H9 (cell line): ENCODE results near the gene PPA1. TPM values are rescaled to one million over a fixed set of nuclear protein-coding genes. Genes with fewer than 3 reads are reported as not detected.

Source experiments
- DNase-seq: peaks from one replicate; pipeline ENCODE4 v3.0.0-alpha.2; 2017
- H2AFZ ChIP-seq: one replicate; pipeline ENCODE4 v1.6.1; 2013; ENCODE audit warnings: mild to moderate bottlenecking, low read length, control low read depth, moderate library complexity
- H2AK5ac ChIP-seq: 2 replicates; pipeline ENCODE4 v1.6.1; 2013; ENCODE audit warnings: low read length, control low read depth, mixed read lengths; ENCODE audit not compliant: insufficient read length
- H2BK120ac ChIP-seq: one replicate; pipeline ENCODE4 v1.6.1; 2013; ENCODE audit warnings: low read depth, mild to moderate bottlenecking, low read length, control low read depth, inconsistent platforms; ENCODE audit not compliant: poor library complexity, severe bottlenecking
- H2BK12ac ChIP-seq: 2 replicates; pipeline ENCODE4 v1.6.1; 2013; ENCODE audit warnings: low read length, control low read depth, mixed read lengths, low read depth; ENCODE audit not compliant: insufficient read length
- H2BK15ac ChIP-seq: 2 replicates; pipeline ENCODE4 v1.6.1; 2013; ENCODE audit warnings: low read depth, low read length, control low read depth
- H2BK20ac ChIP-seq: one replicate; pipeline ENCODE4 v1.6.1; 2013; ENCODE audit warnings: low read depth, mild to moderate bottlenecking, low read length, control low read depth, inconsistent platforms; ENCODE audit not compliant: poor library complexity, severe bottlenecking
- H2BK5ac ChIP-seq: 2 replicates; pipeline ENCODE4 v1.6.1; 2013; ENCODE audit warnings: low read length, control low read depth, mixed read lengths; ENCODE audit not compliant: insufficient read length
- H3K14ac ChIP-seq: 2 replicates; pipeline ENCODE4 v1.6.1; 2013; ENCODE audit warnings: low read length, control low read depth; ENCODE audit not compliant: insufficient read depth
- H3K18ac ChIP-seq: 2 replicates; pipeline ENCODE4 v1.6.1; 2013; ENCODE audit warnings: low read depth, mild to moderate bottlenecking, mixed read lengths, low read length, control low read depth; ENCODE audit not compliant: insufficient read length
- H3K23ac ChIP-seq: 2 replicates; pipeline ENCODE4 v1.6.1; 2013; ENCODE audit warnings: low read length, control low read depth, mixed read lengths, low read depth; ENCODE audit not compliant: insufficient read length
- H3K23me2 ChIP-seq: 2 replicates; pipeline ENCODE4 v1.6.1; 2013; ENCODE audit warnings: low read depth, mild to moderate bottlenecking, mixed read lengths, low read length, control low read depth; ENCODE audit not compliant: insufficient read length, poor library complexity, severe bottlenecking
- H3K27ac ChIP-seq: 2 replicates; pipeline ENCODE4 v1.5.1; 2013; ENCODE audit warnings: low read length, control low read depth, mixed read lengths, low read depth; ENCODE audit not compliant: insufficient read length
- H3K27me3 ChIP-seq: 2 replicates; pipeline ENCODE4 v1.6.1; 2013; ENCODE audit warnings: low read length, control low read depth, inconsistent platforms; ENCODE audit not compliant: insufficient read depth
- H3K4ac ChIP-seq: 2 replicates; pipeline ENCODE4 v1.6.1; 2013; ENCODE audit warnings: low read depth, mild to moderate bottlenecking, control low read depth, inconsistent platforms, low read length, moderate library complexity
- H3K4me1 ChIP-seq: 2 replicates; pipeline ENCODE4 v1.6.1; 2013; ENCODE audit warnings: low read length, control low read depth, inconsistent platforms; ENCODE audit not compliant: insufficient read depth
- H3K4me2 ChIP-seq: 2 replicates; pipeline ENCODE4 v1.6.1; 2013; ENCODE audit warnings: low read length, control low read depth, mixed read lengths; ENCODE audit not compliant: insufficient read length, insufficient read depth
- H3K56ac ChIP-seq: 2 replicates; pipeline ENCODE4 v1.6.1; 2013; ENCODE audit warnings: low read depth, mild to moderate bottlenecking, mixed read lengths, low read length, control low read depth; ENCODE audit not compliant: insufficient read length
- H3K79me1 ChIP-seq: 2 replicates; pipeline ENCODE4 v1.6.1; 2013; ENCODE audit warnings: low read depth, mild to moderate bottlenecking, moderate library complexity, low read length, control low read depth, inconsistent platforms; ENCODE audit not compliant: insufficient read depth, poor library complexity, severe bottlenecking
- H3K79me2 ChIP-seq: 2 replicates; pipeline ENCODE4 v1.6.1; 2013; ENCODE audit warnings: low read length, control low read depth, inconsistent platforms; ENCODE audit not compliant: insufficient read depth
- H3K9ac ChIP-seq: 2 replicates; pipeline ENCODE4 v1.6.1; 2013; ENCODE audit warnings: low read length, control low read depth, mixed read lengths; ENCODE audit not compliant: insufficient read length; ENCODE audit errors: extremely low read depth
- H3K9me3 ChIP-seq: one replicate; pipeline ENCODE4 v1.6.1; 2013; ENCODE audit warnings: low read depth, low read length, inconsistent platforms; ENCODE audit not compliant: control insufficient read depth
- H3T11ph ChIP-seq: one replicate; pipeline ENCODE4 v1.6.1; 2013; ENCODE audit warnings: mild to moderate bottlenecking, low read length, control low read depth, inconsistent platforms
- H4K20me1 ChIP-seq: one replicate; pipeline ENCODE4 v1.6.1; 2013; ENCODE audit not compliant: control insufficient read depth, insufficient read length, insufficient read depth
- H4K5ac ChIP-seq: 2 replicates; pipeline ENCODE4 v1.6.1; 2013; ENCODE audit warnings: low read depth, mild to moderate bottlenecking, mixed read lengths, low read length, control low read depth; ENCODE audit not compliant: insufficient read length
- H4K8ac ChIP-seq: replicated peaks from 2 replicates; pipeline ENCODE4 v1.6.1; 2013; ENCODE audit warnings: low read length, control low read depth, mixed read lengths, low read depth; ENCODE audit not compliant: insufficient read length
- H4K91ac ChIP-seq: 2 replicates; pipeline ENCODE4 v1.6.1; 2013; ENCODE audit warnings: low read depth, mild to moderate bottlenecking, moderate library complexity, mixed read lengths, low read length, control low read depth; ENCODE audit not compliant: insufficient read length
- H3K27ac Mint-ChIP-seq, 3 experiments: 2 replicates in 2 of 3; 3 replicates in 1 of 3; pipeline ENCODE4 v1.8.0; 2020 to 2021; ENCODE audit warnings: mixed read lengths in 3 of 3, mild to moderate bottlenecking in 1 of 3, moderate library complexity in 1 of 3
- H3K27me3 Mint-ChIP-seq: 2 replicates; pipeline ENCODE4 v1.8.0; 2021; ENCODE audit warnings: low read depth, mild to moderate bottlenecking, moderate library complexity, mixed read lengths
- H3K36me3 Mint-ChIP-seq, 3 experiments: 2 replicates in 2 of 3; 3 replicates in 1 of 3; pipeline ENCODE4 v1.8.0; 2020 to 2021; ENCODE audit warnings: low read depth in 3 of 3, mixed read lengths in 3 of 3; ENCODE audit not compliant: insufficient read depth in 1 of 3
- H3K4me1 Mint-ChIP-seq, 2 experiments: 2 replicates each; pipeline ENCODE4 v1.8.0; 2020; ENCODE audit warnings: mixed read lengths in 2 of 2
- H3K4me3 Mint-ChIP-seq, 2 experiments: 2 replicates in 1 of 2; 3 replicates in 1 of 2; pipeline ENCODE4 v1.8.0; 2020 to 2021; ENCODE audit warnings: mild to moderate bottlenecking in 2 of 2, mixed read lengths in 2 of 2, moderate library complexity in 1 of 2
- H3K9me3 Mint-ChIP-seq, 2 experiments: 2 replicates in 1 of 2; 3 replicates in 1 of 2; pipeline ENCODE4 v1.8.0; 2020; ENCODE audit warnings: mild to moderate bottlenecking in 2 of 2, mixed read lengths in 2 of 2, moderate library complexity in 1 of 2
- CTCF ChIP-seq: fragments of 200-600 bp; sonication (generic); conservative IDR thresholded peaks from 3 replicates; pipeline ENCODE4 v1.8.0; 2021; ENCODE audit warnings: antibody characterized with exemption, mild to moderate bottlenecking
- WGBS: extraction: QIAGEN DNeasy Blood & Tissue Kit; methylation state at CpG from one replicate; pipeline ENCODE4 v1.1.7; 2013; ENCODE audit warnings: missing lambda C conversion rate, low lambda C conversion rate, mixed read lengths; ENCODE audit not compliant: insufficient read length; ENCODE audit errors: extremely low coverage; 5-methylcytosine and 5-hydroxymethylcytosine counted together
- total RNA-seq: library from RNA; stranded (reverse); gene quantifications from 2 replicates; pipeline ENCODE4 v1.2.1, GENCODE V29; 2021

Gene PPA1
- total RNA-seq, 1 experiment from 2014 or later: 115 TPM

DNA sequence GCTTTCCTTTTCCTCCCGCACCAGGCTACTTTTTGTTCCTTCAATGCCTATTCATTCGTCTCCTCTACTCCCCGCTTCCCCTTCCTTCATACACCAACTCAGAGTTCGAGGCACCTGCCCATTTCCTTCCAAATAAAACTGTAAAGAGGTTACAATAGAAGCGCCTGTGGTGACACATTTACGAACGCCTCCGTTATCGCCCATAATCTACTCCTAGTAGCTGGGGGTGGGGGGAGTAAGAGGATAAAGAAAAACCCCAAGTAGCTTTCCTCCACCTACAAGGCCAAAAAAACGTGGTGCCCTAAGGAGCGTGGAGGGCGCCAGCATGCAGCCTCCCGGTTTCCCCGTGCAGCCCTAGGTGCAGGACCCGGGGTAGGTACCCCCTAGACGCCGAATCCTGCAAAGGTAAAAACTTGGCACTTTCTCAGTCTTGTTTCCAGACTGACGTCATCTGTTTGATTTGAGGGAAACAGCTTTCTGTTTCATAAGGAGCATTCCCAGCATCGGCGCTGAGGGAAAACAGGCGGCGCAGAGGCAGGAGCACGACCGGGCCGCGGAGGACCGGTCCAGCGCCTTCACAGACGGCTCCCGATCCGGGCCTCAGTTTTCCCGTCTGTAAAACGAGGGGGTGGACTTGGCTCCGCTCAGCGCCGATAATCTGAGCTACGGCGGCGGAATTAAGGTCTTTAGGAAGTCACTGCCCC lies 922 bp downstream of the PPA1 start:
- Mint-ChIP-seq H3K4me1 (peaks cover 8 to 13% of the 10 kb centered on the region in 2 experiments), H3K9me3 (peaks cover 3% of the 10 kb centered on the region in 2 experiments), H3K27me3 (peaks cover 2% of the 10 kb centered on the region), H3K27ac (peak overlapping the region in 2 of 3 experiments; percentile 55 to 57; a peak in 1 of 7 replicates), H3K4me3 (peak overlapping the region; percentile 86), H3K36me3 (peaks cover 3 to 28% (median 5%) of the 10 kb centered on the region in 3 experiments; a peak in 5 of 7 replicates)
- Histone ChIP-seq H3K23ac (no peak overlapping the region), H2BK120ac (no peak overlapping the region), H3K4ac (no peak overlapping the region), H3K79me1 (no peaks in the 10 kb centered on the region), H2BK12ac (no peak overlapping the region), H4K8ac (no peak overlapping the region), H3K18ac (no peak overlapping the region), H2BK20ac (no peak overlapping the region), H2BK15ac (no peak overlapping the region), H3K27ac (no peak overlapping the region), H4K5ac (no peak overlapping the region), H2AK5ac (no peak overlapping the region), H3K4me2 (peak overlapping the region; percentile 92), H3K56ac (no peak overlapping the region), H2AFZ (peak overlapping the region; percentile 35), H3K9ac (peak overlapping the region; percentile 47), H3K14ac (0 out of 2 replicates have a peak overlapping the region, but pooled peaks have one; percentile 21), H3K4me1 (no peaks in the 10 kb centered on the region), H4K91ac (no peak overlapping the region), H3K23me2 (peaks cover 14% of the 10 kb centered on the region), H3K79me2 (peaks cover 6% of the 10 kb centered on the region; the same call in 1 of the 2 replicates), H4K20me1 (no peaks in the 10 kb centered on the region), H3T11ph (no peak overlapping the region), H2BK5ac (no peak overlapping the region), H3K27me3 (no peaks in the 10 kb centered on the region), H3K9me3 (no peaks in the 10 kb centered on the region)
- DNase-seq: no peak
- no CpG with 5 or more reads among the region's 39 CpGs for WGBS
- no peak for TF ChIP-seq CTCF
